Measurements from ENCODE around the gene KIF21A. TPM values are rescaled to one million over a fixed set of nuclear protein-coding genes. Genes with fewer than 3 reads are reported as not detected.

The KIF21A gene
- total RNA-seq, 2 donors from 2014 or later: 3.8 to 21.9 TPM

DNA sequence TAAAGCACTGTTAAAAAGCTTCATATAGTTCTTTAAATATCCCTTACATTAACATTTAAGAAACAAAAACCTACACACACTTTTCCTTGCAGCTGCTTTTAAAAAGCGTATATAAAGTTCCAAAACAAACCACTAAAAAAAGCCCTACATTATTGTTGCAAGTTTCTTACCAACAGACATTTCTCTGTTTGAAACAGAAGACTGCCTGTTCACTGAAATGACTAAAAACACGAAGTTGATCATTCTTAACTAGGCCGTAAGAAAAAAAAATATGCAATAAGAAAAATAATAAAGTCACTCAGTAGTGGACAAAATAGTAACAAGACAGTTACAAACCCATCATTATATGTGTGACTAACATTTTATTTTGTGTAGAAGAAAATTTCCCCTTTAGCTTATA, 37.3 kb downstream of the KIF21A start:
- H3K27ac ChIP-seq: no peak overlapping the region
- ATAC-seq (ENCODE audit: insufficient number of reproducible peaks, low FRiP score, low read depth) (no peak), DNase-seq (ENCODE audit: low spot score) (no peak)
- H3K36me3 ChIP-seq: no peaks in the 10 kb centered on the region
- peaks cover 0 to 4% of the 10 kb centered on the region in 2 donors for H3K4me1 ChIP-seq (ENCODE audit: control insufficient read depth in 1 of 2, low read depth in 2 of 2)
- TF ChIP-seq, protein P1, sequence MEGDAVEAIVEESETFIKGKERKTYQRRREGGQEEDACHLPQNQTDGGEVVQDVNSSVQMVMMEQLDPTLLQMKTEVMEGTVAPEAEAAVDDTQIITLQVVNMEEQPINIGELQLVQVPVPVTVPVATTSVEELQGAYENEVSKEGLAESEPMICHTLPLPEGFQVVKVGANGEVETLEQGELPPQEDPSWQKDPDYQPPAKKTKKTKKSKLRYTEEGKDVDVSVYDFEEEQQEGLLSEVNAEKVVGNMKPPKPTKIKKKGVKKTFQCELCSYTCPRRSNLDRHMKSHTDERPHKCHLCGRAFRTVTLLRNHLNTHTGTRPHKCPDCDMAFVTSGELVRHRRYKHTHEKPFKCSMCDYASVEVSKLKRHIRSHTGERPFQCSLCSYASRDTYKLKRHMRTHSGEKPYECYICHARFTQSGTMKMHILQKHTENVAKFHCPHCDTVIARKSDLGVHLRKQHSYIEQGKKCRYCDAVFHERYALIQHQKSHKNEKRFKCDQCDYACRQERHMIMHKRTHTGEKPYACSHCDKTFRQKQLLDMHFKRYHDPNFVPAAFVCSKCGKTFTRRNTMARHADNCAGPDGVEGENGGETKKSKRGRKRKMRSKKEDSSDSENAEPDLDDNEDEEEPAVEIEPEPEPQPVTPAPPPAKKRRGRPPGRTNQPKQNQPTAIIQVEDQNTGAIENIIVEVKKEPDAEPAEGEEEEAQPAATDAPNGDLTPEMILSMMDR (IDR thresholded peaks at IDR 0.05): no peak
- H3K27me3 ChIP-seq (replicated peaks; ENCODE audit: insufficient read depth): no peaks in the 10 kb centered on the region
- H3K4me3 ChIP-seq: no peak overlapping the region
- no peaks in the 10 kb centered on the region for H3K9me3 ChIP-seq

DNA sequence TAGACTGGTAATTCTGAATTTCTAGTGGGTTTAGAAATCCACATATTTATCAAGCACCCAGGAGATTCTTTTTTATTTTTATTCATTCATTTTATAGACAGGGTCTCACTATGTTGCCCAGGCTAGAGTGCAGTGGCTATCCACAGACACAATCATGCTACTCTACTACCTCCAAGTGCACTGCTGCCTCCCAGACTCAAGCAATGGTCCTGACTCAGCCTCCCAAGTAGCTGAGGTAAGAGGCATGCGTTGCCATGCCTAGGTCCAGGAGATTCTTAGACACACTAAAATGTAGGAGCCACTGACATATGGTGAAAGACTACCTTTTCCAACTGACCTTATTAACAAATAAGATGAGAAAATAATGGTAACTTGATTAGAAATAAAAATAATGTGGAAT, 38.9 kb downstream of the KIF21A start:
- Histone ChIP-seq H3K4me3 (no peak overlapping the region), H3K9me3 (no peaks in the 10 kb centered on the region), H3K27me3 (replicated peaks; ENCODE audit: insufficient read depth) (no peaks in the 10 kb centered on the region), H3K36me3 (no peaks in the 10 kb centered on the region), H3K27ac (no peak overlapping the region), H3K4me1 (ENCODE audit: control insufficient read depth in 1 of 2, low read depth in 2 of 2) (peaks cover 0 to 4% of the 10 kb centered on the region in 2 donors)
- DNase-seq (ENCODE audit: low spot score) (no peak), ATAC-seq (ENCODE audit: insufficient number of reproducible peaks, low FRiP score, low read depth) (no peak)
- TF ChIP-seq, protein P1 (IDR thresholded peaks at IDR 0.05): no peak

DNA sequence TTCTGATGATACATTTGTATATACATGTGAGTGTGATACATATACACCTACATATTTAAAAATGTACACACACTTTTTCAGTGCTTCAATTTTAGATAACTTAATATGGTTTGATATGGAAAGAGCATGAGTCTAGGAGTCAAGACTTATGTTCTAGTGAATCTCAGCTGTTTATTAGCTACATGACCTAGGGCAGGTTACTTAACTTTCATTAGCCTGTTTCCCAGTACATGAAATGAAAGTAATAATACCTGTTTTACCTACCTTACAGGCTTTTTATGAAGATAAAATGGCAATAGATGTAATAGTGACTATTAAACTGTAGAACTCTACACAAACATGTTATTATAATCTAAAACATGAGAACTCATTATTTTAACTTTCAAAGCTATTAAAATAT, 39.5 kb downstream of the KIF21A start:
- no peaks in the 10 kb centered on the region for H3K27me3 ChIP-seq (replicated peaks; ENCODE audit: insufficient read depth)
- H3K27ac ChIP-seq: no peak overlapping the region
- no peak for DNase-seq (ENCODE audit: low spot score)
- no peaks in the 10 kb centered on the region for H3K36me3 ChIP-seq
- peaks cover 0 to 4% of the 10 kb centered on the region in 2 donors for H3K4me1 ChIP-seq (ENCODE audit: control insufficient read depth in 1 of 2, low read depth in 2 of 2)
- no peak overlapping the region for H3K4me3 ChIP-seq
- TF ChIP-seq, protein P1 (IDR thresholded peaks at IDR 0.05): no peak
- ATAC-seq (ENCODE audit: insufficient number of reproducible peaks, low FRiP score, low read depth): no peak
- H3K9me3 ChIP-seq: no peaks in the 10 kb centered on the region

DNA sequence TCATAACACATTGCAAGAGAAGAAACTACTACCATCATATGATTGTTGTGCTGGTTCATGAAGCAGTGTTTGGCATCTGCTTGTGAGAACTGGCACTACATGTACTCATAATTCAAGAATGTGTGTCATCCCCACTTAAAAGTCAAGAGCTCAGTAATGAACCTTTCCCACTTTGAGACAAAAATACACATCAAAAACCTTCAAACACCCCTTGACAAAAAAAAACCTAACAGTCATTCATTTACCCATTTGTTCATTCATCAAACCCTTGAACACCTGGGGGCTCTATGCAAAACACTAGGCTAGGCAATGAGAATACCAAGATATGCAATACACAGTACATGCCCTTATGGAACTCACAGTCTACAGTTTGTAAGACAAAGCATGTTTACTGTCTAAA, 40.0 kb downstream of the KIF21A start:
- ATAC-seq (ENCODE audit: insufficient number of reproducible peaks, low FRiP score, low read depth) (no peak), DNase-seq (ENCODE audit: low spot score) (no peak)
- Histone ChIP-seq H3K4me3 (no peak overlapping the region), H3K36me3 (no peaks in the 10 kb centered on the region), H3K27me3 (replicated peaks; ENCODE audit: insufficient read depth) (no peaks in the 10 kb centered on the region), H3K27ac (no peak overlapping the region), H3K9me3 (no peaks in the 10 kb centered on the region), H3K4me1 (ENCODE audit: control insufficient read depth in 1 of 2, low read depth in 2 of 2) (peaks cover 0 to 4% of the 10 kb centered on the region in 2 donors)
- TF ChIP-seq, protein P1 (IDR thresholded peaks at IDR 0.05): no peak

DNA sequence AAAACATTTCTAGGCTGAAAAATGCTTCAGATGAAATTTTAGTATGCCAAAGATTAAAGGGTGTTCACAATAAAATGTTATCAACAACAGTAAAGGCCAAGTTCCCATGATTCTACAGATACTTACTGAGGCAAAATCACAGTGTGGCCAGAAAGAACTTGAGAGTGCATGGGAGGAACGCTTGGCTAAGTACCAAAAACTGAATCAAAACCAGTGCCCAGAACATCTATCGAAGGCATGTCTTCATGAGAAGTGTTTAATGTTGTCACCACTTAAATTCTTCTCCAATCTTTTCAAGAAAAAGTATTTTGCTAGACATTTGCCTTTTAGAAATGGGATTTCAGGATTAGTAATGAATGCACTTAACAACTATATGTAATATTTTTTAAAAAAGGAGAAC, 41.5 kb downstream of the KIF21A start:
- ATAC-seq (ENCODE audit: insufficient number of reproducible peaks, low FRiP score, low read depth) (no peak), DNase-seq (ENCODE audit: low spot score) (no peak)
- TF ChIP-seq, protein P1 (IDR thresholded peaks at IDR 0.05): no peak
- H3K27ac ChIP-seq: no peak overlapping the region
- no peaks in the 10 kb centered on the region for H3K27me3 ChIP-seq (replicated peaks; ENCODE audit: insufficient read depth)
- no peaks in the 10 kb centered on the region for H3K36me3 ChIP-seq
- no peaks in the 10 kb centered on the region for H3K9me3 ChIP-seq
- H3K4me3 ChIP-seq: no peak overlapping the region
- peaks cover 0 to 4% of the 10 kb centered on the region in 2 donors for H3K4me1 ChIP-seq (ENCODE audit: control insufficient read depth in 1 of 2, low read depth in 2 of 2)
